Fibroblast of villous mesenchyme (primary cell): ENCODE data around the gene KLHDC4. TPM values are rescaled to one million over a fixed set of nuclear protein-coding genes. Genes with fewer than 3 reads are reported as not detected.

Source experiments
- DNase-seq: peaks from one replicate; pipeline ENCODE4 v3.0.0-alpha.2; 2010; ENCODE audit warnings: low read depth
- H3K4me3 ChIP-seq: 2 replicates; pipeline ENCODE4 v1.5.1; 2011; ENCODE audit warnings: low read depth, mild to moderate bottlenecking, low read length
- total RNA-seq: library from RNA; depleted of rRNA; stranded (reverse); fragments of >200 nt; gene quantifications from 2 replicates; pipeline ENCODE4 v1.2.3, GENCODE V29; 2012
- TF ChIP-seq, protein P1 (sequence below): IDR thresholded peaks from 2 replicates; pipeline ENCODE4 v1.5.1; 2012; ENCODE audit warnings: low read depth, mild to moderate bottlenecking, low read length; ENCODE audit not compliant: insufficient read depth

The KLHDC4 gene
- total RNA-seq, 1 donor, result 14.7 TPM

GRCh38 chr16:87692756-87693155, 73.0 kb downstream of the KLHDC4 start:
- TF ChIP-seq, protein P1, sequence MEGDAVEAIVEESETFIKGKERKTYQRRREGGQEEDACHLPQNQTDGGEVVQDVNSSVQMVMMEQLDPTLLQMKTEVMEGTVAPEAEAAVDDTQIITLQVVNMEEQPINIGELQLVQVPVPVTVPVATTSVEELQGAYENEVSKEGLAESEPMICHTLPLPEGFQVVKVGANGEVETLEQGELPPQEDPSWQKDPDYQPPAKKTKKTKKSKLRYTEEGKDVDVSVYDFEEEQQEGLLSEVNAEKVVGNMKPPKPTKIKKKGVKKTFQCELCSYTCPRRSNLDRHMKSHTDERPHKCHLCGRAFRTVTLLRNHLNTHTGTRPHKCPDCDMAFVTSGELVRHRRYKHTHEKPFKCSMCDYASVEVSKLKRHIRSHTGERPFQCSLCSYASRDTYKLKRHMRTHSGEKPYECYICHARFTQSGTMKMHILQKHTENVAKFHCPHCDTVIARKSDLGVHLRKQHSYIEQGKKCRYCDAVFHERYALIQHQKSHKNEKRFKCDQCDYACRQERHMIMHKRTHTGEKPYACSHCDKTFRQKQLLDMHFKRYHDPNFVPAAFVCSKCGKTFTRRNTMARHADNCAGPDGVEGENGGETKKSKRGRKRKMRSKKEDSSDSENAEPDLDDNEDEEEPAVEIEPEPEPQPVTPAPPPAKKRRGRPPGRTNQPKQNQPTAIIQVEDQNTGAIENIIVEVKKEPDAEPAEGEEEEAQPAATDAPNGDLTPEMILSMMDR, result no peak
- H3K4me3 ChIP-seq, result no peak overlapping the region
- no peak for DNase-seq

GRCh38 chr16:87692176-87692575, 73.6 kb downstream of the KLHDC4 start:
- no peak overlapping the region for H3K4me3 ChIP-seq
- TF ChIP-seq, protein P1, result no peak
- no peak for DNase-seq

GRCh38 chr16:87691686-87692079, 74.1 kb downstream of the KLHDC4 start:
- no peak for DNase-seq

DNA sequence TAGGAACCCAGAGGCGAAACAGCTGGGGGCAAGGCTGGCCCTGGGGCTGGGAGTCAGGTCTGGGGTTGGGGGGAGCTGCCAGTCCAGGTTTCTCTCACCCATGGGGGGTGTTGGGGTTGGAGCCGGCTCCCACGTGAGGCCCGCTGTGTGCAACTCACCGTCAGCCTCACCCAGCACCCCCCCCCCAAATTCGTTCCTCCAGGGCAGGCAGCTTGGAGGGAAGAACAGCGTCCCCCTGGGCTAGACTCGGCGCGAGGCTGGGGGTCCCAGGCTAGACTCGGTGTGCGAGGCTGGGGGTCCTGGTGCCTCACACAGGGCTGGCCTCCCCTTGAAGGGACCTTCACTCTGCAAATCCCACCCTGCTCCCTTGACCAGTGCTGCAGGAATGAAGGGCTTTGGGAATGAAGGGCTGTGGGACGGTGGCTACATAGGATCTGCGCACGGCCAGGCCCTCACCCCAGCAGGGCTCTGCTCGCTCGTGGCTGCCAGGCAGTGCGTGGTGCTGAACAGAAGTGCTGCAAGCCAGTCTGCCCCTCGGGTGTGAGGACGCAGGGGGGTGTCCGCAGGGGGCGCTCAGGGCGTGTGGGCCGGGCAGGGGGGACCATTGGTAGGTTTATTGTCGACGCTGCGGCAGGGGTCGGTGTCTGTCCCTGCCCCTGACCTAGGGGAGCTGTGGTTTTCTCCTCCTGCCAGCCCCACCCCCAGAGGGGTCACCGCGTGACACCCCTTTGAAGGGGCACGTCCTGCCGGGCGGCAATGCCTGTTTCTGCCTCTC, 74.7 kb downstream of the KLHDC4 start:
- H3K4me3 ChIP-seq, result no peak overlapping the region
- DNase-seq, result no peak
- TF ChIP-seq, protein P1, result no peak

More at GRCh38 chr16:87691686-87692079, 74.1 kb downstream of the KLHDC4 start:
- TF ChIP-seq, protein P1, result no peak
- no peak overlapping the region for H3K4me3 ChIP-seq

DNA sequence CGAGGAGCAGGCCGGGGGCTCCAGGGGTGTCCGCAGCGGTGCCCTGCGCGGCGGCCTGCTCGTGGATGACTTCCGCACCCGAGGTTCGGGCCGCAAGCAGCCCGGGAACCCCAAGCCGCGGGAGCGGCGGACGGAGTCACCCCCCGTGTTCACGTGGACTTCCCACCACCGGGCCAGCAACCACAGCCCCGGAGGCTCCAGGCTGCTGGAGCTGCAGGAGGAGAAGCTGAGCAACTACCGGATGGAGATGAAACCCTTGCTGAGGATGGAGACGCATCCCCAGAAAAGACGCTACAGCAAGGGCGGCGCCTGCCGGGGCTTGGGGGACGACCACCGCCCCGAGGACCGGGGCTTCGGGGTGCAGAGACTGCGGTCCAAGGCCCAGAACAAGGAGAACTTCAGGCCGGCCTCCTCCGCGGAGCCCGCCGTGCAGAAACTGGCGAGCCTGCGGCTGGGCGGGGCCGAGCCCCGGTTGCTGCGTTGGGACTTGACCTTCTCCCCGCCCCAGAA, 75.8 kb downstream of the KLHDC4 start:
- DNase-seq, result no peak
- no peak overlapping the region for H3K4me3 ChIP-seq
- TF ChIP-seq, protein P1, result no peak

- H3K4me3 ChIP-seq, result no peak overlapping the region
- TF ChIP-seq, protein P1, result no peak
- DNase-seq, result no peak
Observed at GRCh38 chr16:87688876-87689815, 76.6 kb downstream of the KLHDC4 start.
